Measurements from ENCODE around the gene ROBO1.
"Not testable (repeated sequence)": the region's sequence is repeated elsewhere in the genome, so short reads cannot be mapped to it uniquely, and the experiment has no call there.

ROBO1 gene

DNA sequence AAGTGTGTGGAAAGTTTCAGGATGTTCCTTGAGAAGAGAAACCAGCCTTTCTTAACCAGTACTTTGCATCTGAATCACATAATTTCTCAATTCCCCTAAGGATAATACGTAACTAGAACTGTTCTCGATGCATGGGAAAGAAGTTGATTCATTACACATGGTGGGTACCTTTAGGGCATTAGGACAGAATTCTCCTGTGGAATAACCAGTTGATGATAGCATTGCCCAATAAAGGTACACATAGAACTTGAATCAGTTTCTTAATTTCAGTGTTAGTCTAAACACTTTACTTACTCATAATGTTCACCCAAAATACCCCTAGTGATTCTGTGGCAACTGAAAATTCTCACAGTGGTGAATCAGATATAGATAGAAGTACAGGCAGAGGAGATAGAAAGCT is 1030.9 kb downstream of the ROBO1 start:
- DNase-seq (ENCODE audit: low spot score) = no peak

DNA sequence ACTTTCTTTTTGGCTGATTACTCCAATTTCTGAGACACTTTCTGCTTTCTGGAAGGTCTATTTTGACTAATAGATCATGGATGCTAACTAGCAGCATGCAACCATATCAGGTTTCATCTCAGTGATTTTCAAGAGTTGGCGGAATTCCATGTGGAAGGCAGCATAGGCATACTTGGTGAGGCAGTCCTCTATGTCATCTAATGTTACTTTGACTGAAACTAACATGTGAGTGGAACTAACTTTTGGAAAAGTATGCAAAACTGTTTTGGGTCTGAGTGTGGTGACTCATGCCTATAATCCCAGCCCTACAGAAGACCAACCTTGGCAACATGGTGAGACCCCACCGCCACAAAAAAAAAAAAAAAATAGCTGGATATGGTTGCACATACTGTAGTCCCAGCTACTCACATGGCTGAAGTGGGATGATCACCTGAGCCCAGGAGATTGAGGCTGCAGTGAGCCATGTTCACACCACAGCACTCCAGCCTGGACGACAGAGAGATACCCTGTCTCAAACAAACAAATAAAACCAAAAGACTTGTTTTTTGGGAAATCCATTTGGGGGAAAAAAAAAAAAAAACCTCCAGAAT is 1033.7 kb downstream of the ROBO1 start:
- peak; percentile 22 for DNase-seq (ENCODE audit: low spot score)

DNA sequence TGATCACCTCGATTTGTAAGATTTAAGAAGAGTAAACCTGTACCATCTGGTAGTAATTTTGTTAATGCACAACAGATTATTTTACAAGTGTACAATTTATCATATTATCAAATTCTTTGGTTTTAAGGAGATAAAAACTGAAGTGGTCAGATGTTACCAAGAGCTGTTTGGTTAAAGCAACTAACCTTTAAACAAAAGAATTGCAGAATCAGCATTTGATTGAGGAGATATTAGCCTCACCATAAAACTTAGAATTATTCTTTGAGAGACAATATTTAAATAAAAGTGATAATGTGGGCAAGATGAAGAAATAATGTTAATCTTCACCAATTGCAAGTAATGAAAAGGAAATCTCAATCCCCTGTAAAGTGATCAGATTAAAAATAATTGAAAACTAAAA is 1034.9 kb downstream of the ROBO1 start:
- DNase-seq (ENCODE audit: low spot score) = no peak

DNA sequence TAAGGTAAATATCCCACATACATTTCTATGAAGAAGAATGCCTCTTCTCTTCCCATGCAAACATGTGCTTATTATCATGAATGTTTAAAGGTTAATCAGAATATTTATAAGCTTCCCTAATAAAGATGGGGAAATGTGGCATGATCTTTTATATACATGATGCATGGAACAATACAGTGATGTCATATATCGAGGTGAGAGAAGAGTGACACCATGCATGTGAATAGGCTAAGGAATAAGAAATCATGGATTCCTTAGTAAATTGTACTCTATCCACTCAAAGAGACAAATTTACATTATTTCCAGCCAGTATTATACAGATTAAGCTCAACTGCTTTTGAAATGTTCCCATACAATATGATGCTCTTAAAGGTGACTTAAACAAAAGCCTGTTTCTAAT is 1035.3 kb downstream of the ROBO1 start:
- no peak for DNase-seq (ENCODE audit: low spot score)

DNA sequence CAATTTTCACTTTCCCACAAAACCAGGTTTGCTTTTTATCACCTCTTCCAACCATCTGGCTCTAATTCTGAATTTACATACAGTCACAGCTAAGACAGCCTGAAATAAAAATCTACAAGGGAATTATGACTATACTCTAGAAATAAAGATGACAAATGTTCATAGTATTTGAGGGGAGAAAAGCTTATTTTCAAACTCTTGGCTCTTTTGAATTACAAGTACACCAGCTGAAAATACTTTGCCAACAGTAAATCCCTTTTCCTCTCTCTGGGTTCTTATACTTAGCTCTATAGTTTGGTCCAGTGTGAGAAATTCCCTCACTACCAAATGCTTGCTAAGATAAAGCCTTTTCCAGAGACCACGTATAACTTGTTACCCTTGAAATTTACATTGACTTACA is 1037.9 kb downstream of the ROBO1 start:
- no peak for DNase-seq (ENCODE audit: low spot score)

DNA sequence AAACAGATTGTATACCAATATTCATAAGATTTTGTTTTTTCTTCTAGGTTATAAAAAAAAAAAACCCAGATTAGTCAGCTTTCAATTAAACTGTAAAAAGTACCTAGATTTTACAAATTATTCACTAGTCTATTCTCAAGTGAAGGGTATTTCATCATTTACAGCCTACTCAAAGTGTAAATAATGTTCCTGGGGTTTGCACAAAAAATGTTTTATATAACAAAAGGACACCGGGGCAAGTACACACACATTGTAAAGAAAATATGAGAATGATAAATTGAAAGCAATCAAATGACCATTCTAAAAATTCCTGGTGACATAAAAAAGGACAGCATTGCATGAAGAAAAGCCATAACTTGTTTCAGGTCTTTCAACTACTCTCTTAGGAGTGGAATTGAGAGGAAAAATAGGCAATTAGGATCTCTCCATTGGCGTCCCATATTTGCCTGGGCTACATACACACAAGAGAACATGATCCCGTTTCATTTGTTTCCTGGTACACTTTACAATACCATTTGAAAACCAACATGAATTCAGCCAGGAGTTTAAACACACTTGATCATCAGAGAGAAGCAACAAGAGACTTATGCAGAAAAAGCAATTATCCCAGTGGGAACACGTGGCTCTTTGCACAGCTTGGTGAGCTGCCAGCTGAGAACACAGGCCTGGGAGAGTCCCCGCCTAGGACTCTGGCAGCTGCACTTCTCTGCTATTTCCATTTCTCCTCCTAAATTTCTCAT is 1039.2 kb downstream of the ROBO1 start:
- peak; percentile 41 for DNase-seq (ENCODE audit: low spot score)

DNA sequence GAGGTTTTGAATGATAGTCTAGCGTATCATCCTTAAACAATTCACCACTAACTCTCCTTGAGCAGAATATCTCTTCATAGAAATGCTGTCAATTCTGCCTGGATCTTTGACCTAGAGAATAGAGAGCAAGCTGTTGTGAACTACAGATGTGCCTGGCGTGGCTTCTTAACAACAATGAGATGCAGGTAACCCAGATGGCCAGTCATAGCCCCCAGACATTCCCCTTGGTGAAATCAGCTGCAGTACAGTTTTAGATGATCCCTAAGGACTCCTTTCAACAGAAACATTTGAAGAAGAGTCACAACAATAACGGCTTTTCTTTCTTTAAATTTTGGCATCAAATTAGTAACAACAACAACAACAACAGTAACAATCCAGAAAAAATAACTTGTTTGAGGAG is 1041.3 kb downstream of the ROBO1 start:
- no peak for DNase-seq (ENCODE audit: low spot score)

DNA sequence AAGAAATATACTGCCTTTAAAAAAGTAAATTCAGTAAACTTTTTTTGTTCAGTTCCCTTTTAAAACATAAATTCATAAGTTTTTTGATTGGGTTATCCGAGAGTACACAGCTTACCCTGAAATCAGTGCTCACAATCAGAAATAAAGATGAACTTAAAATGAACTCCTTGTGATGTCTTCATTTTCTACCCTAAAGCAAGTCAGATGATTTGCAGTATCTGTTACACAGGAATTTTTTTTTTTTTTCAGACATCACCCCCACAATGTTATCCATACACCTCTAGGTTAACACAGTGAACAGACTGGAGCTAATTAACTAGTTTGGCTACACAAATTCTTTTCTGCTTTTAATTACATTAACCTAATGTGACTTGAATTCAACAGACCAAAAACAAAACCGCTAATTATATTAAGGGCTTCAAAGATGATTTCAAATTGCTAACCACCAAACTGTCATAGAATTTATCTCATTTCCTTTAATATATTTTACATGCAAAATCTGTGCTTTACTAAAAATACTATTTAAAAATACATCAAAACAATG is 1042.0 kb downstream of the ROBO1 start:
- no peak for DNase-seq (ENCODE audit: low spot score)

DNA sequence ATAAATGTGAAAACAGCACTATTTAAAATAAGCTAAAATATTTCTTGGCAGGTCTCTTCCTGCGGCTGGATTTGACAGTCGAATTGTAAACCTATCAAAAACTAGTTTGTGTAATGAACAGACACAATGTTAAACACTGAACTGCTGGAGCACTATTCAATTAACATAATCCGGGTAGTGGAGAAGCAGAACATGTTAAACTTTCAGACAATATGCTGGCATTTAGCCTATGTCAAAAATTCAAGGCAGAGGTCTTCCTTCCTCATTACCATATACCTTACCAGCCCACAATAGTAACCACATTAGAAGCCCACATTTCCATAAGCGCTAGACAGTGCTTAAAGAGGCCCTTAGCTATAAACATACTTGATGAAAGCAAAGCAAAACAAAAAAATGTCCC is 1042.9 kb downstream of the ROBO1 start:
- no peak for DNase-seq (ENCODE audit: low spot score)

DNA sequence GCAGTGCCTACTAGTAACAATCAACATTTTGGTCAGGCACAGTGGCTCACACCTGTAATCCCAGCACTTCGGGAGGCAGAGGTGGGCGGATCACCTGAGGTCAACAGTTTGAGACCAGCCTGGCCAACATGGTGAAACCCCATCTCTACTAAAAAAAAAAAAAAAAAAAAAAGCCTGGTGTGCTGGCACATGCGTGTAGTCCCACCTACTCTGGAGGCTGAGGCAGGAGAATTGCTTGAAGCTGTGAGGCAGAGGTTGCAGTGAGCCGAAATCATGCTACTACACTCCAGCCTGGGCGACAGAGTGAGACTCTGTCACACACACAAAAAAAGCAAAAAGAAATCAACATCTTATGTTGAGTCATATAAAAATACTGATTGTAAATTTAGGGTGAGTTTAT is 1043.4 kb downstream of the ROBO1 start:
- not testable (repeated sequence) for DNase-seq (ENCODE audit: low spot score)

DNA sequence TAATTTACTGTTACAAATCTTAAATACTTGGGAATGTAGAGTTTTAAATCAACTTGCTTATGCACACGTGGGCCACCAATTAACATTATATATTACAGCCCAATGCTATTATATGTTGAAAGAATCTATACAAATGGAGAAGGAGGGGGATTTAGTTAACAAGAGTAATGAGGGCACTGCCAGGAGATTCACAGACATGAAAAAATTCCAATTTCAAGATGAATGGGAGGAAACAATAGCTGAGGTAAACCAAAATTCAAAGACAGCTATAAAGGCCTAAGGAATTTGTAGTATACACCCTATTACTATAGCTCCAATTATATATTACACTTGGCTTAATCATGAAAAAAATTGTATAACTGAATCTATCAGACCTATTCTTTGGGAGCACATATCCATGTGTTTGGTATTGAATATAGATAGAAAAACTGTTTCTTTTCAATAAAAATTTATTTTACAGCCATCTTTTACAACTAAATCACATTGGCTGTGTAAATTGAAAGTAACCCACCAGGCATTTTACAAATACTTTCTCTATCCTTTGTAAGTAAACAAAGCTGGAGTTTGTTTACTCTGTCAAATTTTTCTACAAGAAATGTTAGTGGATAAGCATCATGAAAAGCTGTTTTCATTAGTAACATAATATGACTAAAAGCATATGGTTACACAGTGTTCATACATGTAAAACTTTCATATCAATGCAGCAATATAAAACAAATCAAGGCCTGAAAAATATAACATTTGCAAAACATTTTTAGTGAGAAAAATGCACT is 1045.8 kb downstream of the ROBO1 start:
- no peak for DNase-seq (ENCODE audit: low spot score)

DNA sequence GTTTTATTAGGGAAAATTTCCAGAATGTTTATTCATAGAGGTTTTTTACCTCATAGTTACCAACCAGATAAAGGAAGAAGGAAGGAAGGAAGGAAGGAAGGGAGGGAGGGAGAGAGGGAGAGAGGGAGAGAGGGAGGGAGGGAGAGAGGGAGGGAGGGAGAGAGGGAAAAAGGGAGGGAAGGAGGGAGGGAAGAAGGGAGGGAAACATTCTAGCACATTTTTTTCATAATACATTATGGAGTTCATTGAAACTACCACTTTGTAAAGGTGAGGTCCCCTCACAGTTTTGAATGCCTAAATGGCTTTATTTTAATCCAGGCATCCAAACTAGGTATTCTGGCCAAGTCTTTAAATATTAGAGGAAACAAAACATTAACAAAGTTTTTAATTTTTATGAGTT is 1049.1 kb downstream of the ROBO1 start:
- no peak for DNase-seq (ENCODE audit: low spot score)

DNA sequence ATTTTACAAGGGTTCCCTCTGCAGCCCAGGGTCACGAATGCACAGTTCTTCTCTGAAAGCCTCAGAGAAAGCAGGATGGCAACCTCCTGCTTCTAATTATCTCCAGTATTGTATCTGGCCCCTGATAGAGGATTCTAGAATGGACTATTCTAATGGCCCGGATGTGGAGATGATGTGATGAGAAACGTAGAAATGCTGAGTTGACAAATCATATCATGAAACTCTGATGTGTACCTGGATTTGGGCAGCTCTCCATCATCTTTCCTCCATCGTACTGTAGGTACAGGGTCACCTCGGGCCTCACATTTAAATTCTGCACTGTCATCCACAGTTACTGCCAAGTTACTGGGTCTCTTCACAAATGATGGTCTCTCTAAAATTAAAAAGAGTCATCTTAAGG is 1050.8 kb downstream of the ROBO1 start:
- DNase-seq (ENCODE audit: low spot score) = no peak

DNA sequence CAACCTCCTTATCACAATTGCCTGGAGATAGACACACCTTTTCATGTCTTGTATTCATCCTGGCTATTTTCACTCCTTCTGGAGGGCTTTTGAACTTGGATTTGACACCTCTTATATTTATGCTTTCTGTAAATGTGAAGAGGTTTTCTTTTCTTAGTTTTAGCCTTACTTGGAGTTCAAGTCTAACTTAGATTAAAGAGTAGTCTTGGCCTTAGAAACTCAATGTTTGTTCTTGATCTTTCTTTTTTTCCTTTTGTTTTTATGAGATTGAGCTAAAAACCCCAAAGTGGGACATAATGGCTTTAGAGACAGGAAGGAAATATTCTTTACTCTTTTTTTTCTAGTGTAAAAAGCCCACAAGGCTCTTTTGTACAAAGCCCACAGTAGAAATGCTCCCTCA is 1054.9 kb downstream of the ROBO1 start:
- no peak for DNase-seq (ENCODE audit: low spot score)

DNA sequence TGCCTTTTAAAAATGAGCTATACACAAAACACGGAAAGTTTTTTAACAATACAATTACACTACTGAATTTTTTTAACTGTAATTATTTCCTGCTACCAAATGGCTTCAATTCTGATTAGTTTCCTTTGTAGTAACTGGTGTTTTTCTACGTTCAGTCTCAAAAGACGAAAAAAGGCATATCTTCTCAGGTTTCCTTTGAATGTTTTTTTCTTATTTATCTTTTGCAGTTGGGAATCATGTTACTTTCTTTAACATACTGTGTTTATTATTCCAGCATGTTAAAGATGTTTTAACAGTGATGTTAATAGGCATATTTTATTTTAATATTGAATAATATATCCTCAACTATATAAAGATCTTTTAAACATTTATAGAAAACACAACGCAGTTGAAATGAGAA is 1055.5 kb downstream of the ROBO1 start:
- no peak for DNase-seq (ENCODE audit: low spot score)

DNA sequence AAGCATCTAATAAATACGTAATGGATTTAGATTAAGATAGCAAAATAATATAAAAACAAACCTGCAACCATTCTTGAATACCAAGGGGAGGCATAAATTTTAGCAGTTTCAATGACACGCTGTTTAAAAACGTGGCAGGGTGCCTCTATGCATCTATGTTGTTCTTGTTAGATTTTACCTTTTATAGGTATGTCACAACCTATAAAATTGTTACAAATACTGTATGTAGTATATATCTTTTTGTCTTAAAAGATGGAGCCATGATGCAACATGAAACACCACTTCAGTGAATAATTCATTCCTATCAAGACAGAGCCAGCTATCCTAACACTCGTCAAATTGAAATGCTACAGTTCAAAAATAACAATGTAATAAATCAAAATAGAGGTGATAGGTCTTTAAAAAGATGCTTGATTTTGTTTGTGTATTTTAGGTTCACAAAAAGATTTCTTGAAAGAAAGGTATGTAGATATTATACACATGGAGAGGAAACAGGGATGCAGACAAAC is 1059.2 kb downstream of the ROBO1 start:
- DNase-seq (ENCODE audit: low spot score) = no peak

DNA sequence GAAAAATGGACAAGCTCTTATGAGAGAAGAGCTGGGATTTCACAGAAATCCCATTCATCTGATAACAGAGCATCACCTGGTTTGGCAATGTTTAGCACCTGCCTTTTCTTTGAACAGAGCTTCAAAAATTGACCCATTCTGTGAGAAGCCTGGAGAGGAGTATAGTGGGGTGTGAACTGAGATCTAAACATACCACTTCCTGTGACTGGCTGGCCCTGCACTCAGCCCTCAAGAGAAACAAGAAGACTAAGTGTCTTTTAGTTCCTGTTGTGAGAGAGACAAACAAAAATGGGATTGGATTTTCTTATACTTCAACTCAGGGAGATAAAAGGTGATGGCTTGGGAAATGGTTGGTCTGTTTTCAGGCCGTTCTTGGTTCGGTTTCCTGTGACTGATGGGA is 1060.2 kb downstream of the ROBO1 start:
- DNase-seq (ENCODE audit: low spot score) = no peak

DNA sequence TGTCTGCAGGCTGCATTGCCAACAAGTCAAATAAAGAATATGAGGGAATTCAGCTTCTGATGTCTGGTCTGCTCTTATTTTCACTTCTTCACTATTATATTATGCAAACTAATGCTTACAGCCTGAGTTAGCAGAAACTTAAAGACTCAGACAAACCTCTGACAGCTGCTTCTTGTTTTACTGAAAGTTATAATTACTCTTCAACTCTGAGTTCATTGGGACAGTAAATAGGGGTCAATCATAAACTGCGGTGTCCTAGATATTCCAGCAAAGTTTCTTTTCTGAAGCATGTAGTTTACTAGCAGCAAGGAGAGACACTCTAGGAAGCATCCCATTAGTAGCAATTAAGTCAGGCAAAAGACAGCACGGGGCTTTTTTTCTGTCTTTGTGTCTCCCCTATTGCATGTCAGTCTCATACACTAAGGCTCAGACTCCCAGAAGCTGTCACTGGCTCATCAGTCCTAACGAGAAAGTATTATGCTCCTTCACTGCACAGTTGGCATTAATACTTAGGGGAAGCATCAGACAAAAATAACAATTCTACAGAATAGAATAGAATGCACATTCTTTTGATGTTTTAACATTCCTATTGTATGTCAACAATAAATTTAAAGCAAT is 1060.8 kb downstream of the ROBO1 start:
- no peak for DNase-seq (ENCODE audit: low spot score)

DNA sequence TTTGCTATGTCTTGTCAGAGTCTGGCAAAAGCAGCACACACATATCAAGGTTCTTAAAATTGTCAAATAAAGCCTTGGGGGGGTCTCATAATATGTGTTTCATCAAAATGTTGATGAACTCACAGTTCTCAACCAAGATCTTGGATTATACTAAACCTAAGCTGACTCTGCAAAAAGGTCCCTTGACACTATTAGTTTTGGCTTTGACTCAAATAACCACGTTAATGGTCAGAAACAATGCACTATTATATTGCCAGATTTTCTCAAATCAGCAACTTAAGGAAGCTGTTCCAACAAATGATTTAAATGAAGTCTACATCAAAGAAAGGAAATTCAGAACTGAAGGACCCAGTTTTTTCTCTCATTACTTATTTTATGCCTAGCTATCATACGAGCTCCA is 1063.9 kb downstream of the ROBO1 start:
- no peak for DNase-seq (ENCODE audit: low spot score)

DNA sequence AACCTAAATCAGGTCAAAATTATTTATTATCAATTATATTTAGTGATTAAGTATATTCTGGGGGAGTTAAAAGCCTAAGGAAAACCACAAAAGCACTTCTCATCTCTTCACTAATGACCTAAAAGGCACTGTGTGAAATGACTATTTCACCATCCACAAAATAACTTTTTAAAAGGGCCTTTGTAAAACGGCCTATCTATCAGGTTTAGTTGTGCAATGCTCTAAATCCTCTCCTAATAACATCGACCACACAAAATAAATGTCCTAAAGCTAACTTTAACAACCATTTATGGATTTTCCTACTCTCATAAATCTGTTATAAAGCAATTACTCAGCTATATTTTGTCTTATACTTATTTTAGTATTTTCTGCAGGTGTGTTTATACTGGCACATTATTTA is 1066.3 kb downstream of the ROBO1 start:
- DNase-seq (ENCODE audit: low spot score) = no peak

DNA sequence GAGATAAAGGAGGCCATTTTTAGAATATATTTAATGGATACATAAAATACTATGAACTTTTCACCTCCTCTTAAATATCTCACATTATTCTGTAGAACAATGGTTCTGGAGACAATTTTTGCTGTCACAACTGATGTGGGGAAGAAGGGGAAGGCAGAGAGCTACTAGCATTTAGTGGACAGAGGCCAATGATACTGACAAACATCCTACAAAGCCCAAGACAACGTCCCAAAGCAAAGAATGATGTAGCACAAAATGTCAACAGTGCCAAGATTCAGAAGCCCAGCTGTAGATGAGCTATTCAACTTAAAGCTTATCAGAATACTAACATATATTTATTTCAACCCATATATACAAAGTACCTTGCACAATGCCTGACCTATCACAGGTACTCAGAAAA is 1069.4 kb downstream of the ROBO1 start:
- DNase-seq (ENCODE audit: low spot score) = no peak

DNA sequence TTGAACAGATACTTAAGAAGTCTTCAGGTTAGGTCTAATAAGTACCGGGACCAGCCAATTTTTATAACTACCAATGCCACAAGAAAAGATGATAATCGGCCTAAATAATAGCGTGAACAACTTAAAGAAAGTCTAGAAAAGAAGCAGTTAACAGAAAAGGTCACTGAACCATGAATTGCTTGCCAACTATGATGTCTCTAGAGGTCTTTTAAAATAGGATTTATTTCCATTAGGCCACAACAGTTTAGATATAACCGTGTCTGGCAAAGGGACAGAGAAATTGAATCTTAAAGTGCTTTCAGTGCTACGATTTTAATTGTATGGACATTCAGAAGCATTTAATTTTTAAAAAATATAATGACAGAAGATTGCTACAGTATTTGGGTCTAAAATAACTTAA is 1070.4 kb downstream of the ROBO1 start:
- DNase-seq (ENCODE audit: low spot score) = no peak
